ENCODE results near the gene GFAP. TPM values are rescaled to one million over a fixed set of nuclear protein-coding genes. Genes with fewer than 3 reads are reported as not detected.

The GFAP gene
- total RNA-seq, 2 experiments from 2014 or later, result not detected

Small RNAs within 50 kb of the gene (microRNA-seq; reads per million reads assigned to microRNA genes)
- 2.1 reads per million, percentile 5 among the genes with 10 or more reads in this experiment for gene MIR6783 (ENCODE audit: borderline microRNAs expressed, borderline replicate concordance)

Other genes starting within 250 kb of the GFAP start
- gene CCDC43, start 225.7 kb downstream of the GFAP start, total RNA-seq, result 10 to 100 TPM; 25.5 to 26.8 TPM
- 10 to 100 TPM; 26.2 to 32.9 TPM for gene DBF4B, start 206.8 kb downstream of the GFAP start, total RNA-seq
- under 1 TPM; 0.25 to 0.35 TPM for gene ADAM11, start 156.5 kb downstream of the GFAP start, total RNA-seq
- 1 to 10 TPM in 1 of 2 experiments, under 1 TPM in 1; 0.79 to 1.1 TPM for gene GJC1, start 85.2 kb downstream of the GFAP start, total RNA-seq
- not detected for gene HIGD1B, start 67.6 kb downstream of the GFAP start, total RNA-seq
- 100 to 1,000 TPM; 133 to 145 TPM for gene EFTUD2, start 16.1 kb downstream of the GFAP start, total RNA-seq
- gene KIF18B, start 32.3 kb upstream of the GFAP start, total RNA-seq, result 100 to 1,000 TPM; 107 to 109 TPM
- under 1 TPM; 0.67 to 0.77 TPM for gene C1QL1, start 52.8 kb upstream of the GFAP start, total RNA-seq
- 10 to 100 TPM; 36.5 to 38.6 TPM for gene DCAKD, start 136.1 kb upstream of the GFAP start, total RNA-seq
- 100 to 1,000 TPM; 118 to 138 TPM for gene NMT1, start 145.8 kb upstream of the GFAP start, total RNA-seq
- 1 to 10 TPM; 3.0 to 4.1 TPM for gene PLCD3, start 217.0 kb upstream of the GFAP start, total RNA-seq
- gene ACBD4, start 220.2 kb upstream of the GFAP start, total RNA-seq, result 10 to 100 TPM; 18.4 to 19.7 TPM
- 10 to 100 TPM; 30.5 TPM for gene HEXIM1, start 233.0 kb upstream of the GFAP start, total RNA-seq
- gene HEXIM2, start 246.4 kb upstream of the GFAP start, total RNA-seq, result 1 to 10 TPM; 5.3 to 8.4 TPM